HG03354 (cell line): ENCODE data around the gene GRID1.

Source experiments
- ATAC-seq: cut with Tn5 transposase; IDR thresholded peaks from one replicate; pipeline ENCODE4 v1.9.1; 2021; ENCODE audit warnings: mild to moderate bottlenecking; ENCODE audit not compliant: unreplicated experiment, poor library complexity, severe bottlenecking

Gene GRID1

DNA sequence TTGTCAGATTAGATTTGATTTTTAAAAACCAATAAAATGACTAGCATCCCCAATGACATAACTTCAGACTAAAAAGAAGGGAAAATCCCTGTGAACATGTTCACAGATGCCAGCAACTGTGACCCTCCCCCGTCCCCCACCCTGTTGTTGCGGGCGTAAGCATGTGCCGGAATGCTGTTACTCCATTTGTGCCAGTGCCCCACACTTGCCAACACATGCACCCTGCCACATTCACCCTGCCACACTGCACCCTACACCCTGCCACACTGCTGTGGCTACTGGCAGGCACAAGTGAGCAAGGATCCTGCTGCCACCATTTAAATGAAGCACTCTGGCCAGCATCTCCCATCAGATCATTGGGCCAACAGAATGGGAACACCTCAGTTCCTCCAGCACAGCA is 540.2 kb downstream of the GRID1 start:
- ATAC-seq, result no peak

DNA sequence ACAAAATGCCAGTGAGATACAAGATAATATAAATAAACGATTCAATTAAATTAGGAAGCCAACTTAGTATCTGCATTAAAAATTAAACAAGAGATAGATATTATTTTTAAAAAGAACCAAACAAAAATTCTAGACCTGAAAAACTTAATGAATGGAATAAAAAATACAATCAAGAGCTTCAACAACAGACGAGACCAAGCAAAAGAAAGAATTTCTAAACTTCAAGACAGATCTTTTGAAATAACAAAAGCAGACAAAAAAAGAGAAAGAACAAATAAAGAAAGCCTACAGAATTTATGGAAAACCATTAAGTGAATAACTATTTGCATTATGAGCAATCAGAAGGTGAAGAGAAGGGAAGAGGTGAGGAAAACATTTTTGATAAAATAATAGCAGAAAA is 555.2 kb downstream of the GRID1 start:
- ATAC-seq, result no peak

DNA sequence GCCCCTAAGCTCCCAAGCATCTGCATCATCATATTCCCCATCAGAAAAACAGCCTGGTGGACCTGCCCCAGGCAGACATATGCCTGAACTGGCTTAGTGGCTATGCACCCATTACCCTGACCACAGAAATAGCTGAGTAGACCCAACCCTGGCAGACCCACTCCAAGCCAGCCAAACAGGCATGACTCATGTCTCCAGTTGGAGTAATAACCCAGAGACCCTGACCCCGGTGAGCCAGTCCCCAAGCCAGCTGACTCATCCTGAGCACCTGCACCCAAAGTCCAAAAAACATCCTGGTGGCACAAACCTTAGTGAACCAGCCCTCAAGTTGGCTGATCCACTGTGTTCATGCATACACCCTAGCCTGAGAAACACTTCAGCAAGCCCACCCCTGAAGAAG is 555.9 kb downstream of the GRID1 start:
- no peak for ATAC-seq

GRCh38 chr10:85795460-85795859 is 571.1 kb downstream of the GRID1 start:
- no peak for ATAC-seq

DNA sequence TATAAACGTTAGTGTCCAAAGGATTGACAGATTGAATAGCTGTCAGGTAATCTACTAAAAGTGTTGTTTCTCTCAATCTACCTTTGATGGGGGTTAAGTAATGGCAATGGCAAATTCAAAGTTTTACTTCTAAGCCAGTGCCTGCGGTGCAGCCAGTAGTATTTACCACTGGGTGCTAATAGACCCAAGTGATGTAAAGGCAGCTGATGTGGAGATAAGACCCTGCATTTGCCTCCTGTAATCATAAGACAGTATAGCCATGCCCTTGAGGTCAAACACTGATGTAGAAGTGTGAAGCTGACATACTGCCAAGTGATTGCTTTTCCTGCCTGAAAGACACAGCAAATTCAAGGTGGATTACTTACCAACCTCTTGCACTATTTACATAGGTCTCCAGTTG is 572.0 kb downstream of the GRID1 start:
- ATAC-seq, result no peak

DNA sequence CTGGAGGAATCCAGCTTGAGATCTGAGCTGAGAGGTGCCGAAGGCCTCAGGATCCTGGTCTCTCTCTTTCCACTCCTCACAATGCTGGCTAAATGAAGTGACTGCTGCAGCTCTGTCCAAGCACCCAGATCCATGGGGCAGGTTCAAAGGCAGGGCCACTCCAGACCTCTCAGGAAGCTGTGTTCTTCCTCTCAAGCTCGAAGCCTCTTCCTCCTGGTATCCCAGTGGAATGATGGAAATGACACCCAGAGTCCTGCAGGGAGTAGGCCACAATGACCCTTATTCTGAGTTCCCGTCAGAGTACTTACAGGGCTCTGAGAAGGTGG is 574.1 kb downstream of the GRID1 start:
- no peak for ATAC-seq

DNA sequence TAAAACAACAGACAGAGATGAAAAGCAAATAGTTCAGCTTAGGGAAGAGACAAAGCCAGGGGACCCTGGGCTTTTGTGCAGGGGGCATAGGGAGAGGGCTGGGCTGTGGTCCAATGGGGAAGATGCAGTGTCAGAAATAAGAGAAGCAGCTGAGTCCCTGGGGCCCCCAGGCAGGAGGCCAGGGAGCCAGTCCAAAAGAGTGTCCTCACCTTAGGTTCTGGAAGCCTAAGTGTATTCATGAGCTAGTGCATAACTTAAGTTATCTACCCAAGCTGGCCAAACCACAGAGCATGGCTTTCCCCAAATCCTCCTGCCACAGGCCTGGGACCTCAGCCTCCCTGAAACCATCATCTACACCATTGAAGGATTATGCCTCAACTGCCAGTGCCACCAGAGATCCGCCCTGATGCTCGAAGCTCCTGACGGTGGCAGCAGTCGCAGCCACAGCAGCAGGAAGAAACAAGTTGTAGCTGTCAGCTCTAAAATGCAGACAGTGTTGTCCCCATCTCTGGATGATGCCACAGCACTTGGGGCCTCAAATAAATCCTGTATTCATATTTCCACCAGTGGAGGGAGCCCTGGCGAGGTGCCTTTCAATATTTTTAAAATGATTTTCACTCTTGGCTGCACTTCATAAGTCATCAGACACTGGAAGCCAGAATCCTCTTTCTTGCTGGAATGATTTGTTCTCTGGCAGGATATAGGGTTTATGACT is 574.6 kb downstream of the GRID1 start:
- no peak for ATAC-seq

GRCh38 chr10:85789982-85790789 is 576.4 kb downstream of the GRID1 start:
- no peak for ATAC-seq

GRCh38 chr10:85789125-85789524 is 577.5 kb downstream of the GRID1 start:
- ATAC-seq, result no peak

- ATAC-seq, result no peak
These were observed 578.0 kb downstream of the GRID1 start for GRCh38 chr10:85788570-85788969.

GRCh38 chr10:85787881-85788280 is 578.7 kb downstream of the GRID1 start:
- no peak for ATAC-seq

DNA sequence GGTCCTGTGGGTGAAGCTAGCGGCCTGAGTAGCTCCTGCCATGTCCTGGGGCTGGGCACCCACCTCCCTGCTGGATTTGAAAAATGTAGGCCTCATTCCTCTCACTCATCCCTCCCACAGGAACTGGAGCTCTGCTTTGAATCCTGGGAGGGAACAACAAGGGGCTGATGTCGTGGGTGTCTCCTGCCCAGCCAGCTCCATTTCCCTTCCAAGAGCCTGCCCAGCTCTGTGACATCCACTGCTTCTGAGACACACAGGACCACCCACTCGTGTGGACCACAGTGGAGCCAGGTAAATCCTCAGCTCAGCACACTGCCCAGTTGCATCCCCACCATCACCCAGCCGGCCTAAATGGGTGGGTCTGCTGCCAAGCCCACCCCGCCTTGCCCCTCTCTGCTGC is 579.2 kb downstream of the GRID1 start:
- ATAC-seq, result no peak

DNA sequence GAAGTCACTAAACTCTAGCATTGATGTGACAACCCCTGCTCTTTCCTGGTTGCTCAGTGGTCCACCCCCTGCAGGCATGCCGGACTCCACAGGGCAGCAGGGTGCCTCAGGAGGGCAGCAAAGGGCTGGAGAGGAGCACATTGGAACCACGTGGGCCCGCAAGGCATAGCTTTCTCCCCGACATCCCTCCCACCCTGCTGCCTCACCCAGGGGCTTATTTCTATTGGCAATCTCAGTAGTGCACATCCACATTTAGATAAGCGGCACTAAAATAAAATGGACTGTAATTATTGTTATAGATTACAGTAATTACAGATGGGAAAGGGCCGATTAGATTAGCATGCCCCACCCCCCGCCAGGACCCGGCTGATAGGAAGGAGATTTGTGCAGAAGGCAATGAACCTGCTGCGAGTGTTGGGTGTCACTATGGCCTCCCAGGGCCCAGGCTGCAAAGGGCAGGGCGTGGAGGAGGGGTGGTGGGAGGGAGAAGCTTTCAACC is 580.1 kb downstream of the GRID1 start:
- no peak for ATAC-seq

DNA sequence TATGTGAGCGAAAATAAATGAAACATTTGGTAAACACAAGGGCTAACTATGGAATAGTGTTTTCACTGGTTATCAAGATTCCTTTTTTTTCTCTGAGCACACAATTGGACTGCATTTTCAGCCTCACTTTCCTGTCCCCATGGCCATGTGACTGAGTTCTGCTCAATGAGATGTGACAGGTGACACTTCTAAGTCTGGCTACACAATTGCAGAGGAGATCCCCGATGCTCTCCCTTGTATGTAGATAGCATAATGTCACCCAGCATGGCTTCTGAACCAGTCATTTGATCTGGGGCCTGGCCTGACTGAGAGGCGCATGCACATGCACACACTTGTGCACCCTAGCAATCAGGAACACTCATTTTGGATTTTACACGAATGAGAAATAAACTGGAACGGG is 581.8 kb downstream of the GRID1 start:
- ATAC-seq, result no peak

- ATAC-seq, result no peak
These were observed 585.2 kb downstream of the GRID1 start for GRCh38 chr10:85781404-85781803.

- ATAC-seq, result no peak
These were observed 588.5 kb downstream of the GRID1 start for GRCh38 chr10:85778074-85778473.

- no peak for ATAC-seq
These were observed 598.7 kb downstream of the GRID1 start for GRCh38 chr10:85767891-85768290.

DNA sequence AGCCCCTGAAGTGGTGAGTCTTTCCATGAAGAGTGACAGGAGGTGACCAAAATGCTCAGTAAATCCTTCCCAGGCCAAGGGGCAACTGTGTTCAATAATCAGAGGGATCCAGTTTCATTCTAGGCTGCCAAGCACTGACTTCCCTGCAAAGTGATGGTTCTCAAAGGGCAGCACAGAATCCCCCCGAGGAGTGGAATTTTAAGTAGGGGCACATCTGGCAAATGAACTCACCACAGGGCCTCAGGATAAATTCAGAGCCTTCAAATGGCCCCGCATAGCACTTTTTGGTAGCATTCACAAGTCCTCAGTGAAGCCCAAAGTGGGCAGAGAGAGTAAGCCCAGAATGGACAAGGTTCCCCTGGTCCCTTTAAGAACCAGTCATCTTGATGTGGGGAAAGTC is 602.5 kb downstream of the GRID1 start:
- ATAC-seq, result no peak

- ATAC-seq, result no peak
These were observed 604.6 kb downstream of the GRID1 start for GRCh38 chr10:85761906-85762445.

DNA sequence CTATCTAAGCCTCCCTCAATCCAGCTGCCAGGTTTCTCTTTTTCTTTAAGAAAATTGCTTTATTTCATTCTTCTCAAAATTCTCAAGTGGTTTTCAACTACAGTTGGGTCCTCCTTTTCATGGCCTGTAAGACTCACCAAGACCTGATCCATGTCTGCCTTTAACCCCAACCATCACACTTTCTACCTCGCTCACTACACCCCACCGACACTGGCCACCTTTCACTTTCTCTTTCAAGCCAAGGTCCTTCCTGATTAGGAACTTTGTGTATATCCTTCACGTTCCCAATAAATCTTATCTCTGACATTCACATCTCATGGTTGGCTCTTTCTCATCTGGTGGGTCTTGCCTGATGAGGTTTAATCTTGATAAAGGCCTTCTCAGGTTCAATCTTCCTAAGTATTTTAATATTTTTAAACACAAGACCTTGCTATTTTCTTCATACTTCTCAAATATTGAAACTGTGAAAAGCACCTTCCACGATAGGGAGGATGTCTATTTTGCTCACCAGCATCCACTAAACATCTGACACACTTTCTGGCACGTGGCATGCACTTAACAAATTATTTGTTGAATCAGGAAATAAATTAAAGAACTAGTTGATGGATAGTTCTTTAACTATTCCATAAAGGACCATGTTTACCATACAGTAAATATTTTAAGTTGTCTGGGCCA is 624.8 kb downstream of the GRID1 start:
- peak; percentile 94 for ATAC-seq

DNA sequence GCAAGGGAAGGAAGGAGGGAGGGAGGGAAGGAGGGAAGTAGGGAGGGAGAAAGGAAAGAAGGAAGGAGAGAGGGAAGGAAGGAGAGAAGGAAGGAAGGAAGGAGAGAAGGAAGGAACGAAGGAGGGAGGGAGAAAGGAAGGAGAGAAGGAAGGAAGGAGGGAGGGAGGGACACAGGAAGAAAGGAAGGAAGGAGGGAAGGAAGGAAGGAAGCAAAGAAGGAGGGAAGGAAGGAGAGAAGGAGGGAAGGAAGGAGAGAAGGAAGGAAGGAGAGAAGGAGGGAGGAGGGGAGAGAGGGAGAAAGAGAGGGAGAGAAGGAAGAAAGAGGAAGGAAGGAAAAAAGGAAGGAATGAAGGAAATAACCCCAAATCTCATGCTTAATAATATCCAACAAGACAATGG is 630.6 kb downstream of the GRID1 start:
- ATAC-seq, result no peak
